ENCODE measurements around the gene CACNA1C. TPM values are rescaled to one million over a fixed set of nuclear protein-coding genes. Genes with fewer than 3 reads are reported as not detected.

CACNA1C gene
- total RNA-seq, 2 experiments from 2014 or later = 0.69 to 1.4 TPM

- Histone ChIP-seq H3K9me3 (ENCODE audit: low read length) (no peaks in the 10 kb centered on the region), H3K27ac (ENCODE audit: low read depth, low read length, poor library complexity, severe bottlenecking) (no peak overlapping the region), H3K4me3 (ENCODE audit: low read depth, low read length, poor library complexity, severe bottlenecking) (no peak overlapping the region), H3K9me2 (ENCODE audit: insufficient read depth, low read length) (no peaks in the 10 kb centered on the region), H2AFZ (ENCODE audit: low read length) (no peak overlapping the region), H4K20me1 (ENCODE audit: insufficient read depth, low read length) (no peaks in the 10 kb centered on the region), H3K4me2 (ENCODE audit: low read length) (no peak overlapping the region), H3K79me2 (ENCODE audit: insufficient read depth, low read depth, low read length) (no peaks in the 10 kb centered on the region), H3K4me1 (ENCODE audit: insufficient read depth, low read length, poor library complexity, severe bottlenecking) (no peaks in the 10 kb centered on the region), H3K36me3 (ENCODE audit: insufficient read depth, low read length) (no peaks in the 10 kb centered on the region)
- ChIA-PET CTCF (ENCODE audit: unreplicated experiment) (no interaction called here), POLR2A (interaction anchor here (1.1 to 1.4 kb wide), 2 partner anchors 13 to 55 kb away, joined by 3 read pairs; no protein-coding TSS in a partner anchor)
- TF ChIP-seq EZH2phosphoT487 (IDR thresholded peaks at IDR 0.05; ENCODE audit: borderline replicate concordance, low read depth, low read length) = no peak
- TF ChIP-seq, protein P1, sequence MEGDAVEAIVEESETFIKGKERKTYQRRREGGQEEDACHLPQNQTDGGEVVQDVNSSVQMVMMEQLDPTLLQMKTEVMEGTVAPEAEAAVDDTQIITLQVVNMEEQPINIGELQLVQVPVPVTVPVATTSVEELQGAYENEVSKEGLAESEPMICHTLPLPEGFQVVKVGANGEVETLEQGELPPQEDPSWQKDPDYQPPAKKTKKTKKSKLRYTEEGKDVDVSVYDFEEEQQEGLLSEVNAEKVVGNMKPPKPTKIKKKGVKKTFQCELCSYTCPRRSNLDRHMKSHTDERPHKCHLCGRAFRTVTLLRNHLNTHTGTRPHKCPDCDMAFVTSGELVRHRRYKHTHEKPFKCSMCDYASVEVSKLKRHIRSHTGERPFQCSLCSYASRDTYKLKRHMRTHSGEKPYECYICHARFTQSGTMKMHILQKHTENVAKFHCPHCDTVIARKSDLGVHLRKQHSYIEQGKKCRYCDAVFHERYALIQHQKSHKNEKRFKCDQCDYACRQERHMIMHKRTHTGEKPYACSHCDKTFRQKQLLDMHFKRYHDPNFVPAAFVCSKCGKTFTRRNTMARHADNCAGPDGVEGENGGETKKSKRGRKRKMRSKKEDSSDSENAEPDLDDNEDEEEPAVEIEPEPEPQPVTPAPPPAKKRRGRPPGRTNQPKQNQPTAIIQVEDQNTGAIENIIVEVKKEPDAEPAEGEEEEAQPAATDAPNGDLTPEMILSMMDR (conservative IDR thresholded peaks at IDR 0.05; ENCODE audit: low read length) = no peak
- intact Hi-C loops (cut with micrococcal nuclease; ENCODE audit: unreplicated experiment) = no loop called here
- DNase-seq (ENCODE audit: low spot score) = no peak
- no TSS peak for BruUV-seq (replicated peaks)
Observed at GRCh38 chr12:2020511-2020910, 32.3 kb upstream of the CACNA1C start.

DNA sequence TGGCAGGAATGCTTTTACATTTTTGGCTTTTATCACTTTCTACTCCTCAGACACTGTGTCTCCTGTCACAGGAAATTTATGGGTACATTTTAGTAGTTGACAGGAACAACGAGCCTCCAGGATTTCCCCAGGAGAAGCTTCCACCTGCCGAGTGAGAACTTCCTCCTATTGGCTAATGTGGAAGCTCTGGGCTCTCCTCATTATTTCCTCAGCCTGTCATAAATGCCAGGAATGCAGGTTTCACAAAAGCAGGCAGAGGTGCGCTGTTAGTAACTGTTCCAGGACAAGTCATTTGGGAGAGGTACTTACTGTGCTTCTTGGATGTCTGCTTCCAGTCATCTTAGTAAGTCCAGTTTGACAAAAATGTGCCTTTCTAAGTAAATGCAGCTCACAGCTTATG, 29.4 kb upstream of the CACNA1C start:
- intact Hi-C loops (cut with micrococcal nuclease; ENCODE audit: unreplicated experiment) = no loop called here
- TF ChIP-seq, protein P1 (conservative IDR thresholded peaks at IDR 0.05; ENCODE audit: low read length) = no peak
- TF ChIP-seq EZH2phosphoT487 (IDR thresholded peaks at IDR 0.05; ENCODE audit: borderline replicate concordance, low read depth, low read length) = no peak

GRCh38 chr12:2027351-2027750, 25.4 kb upstream of the CACNA1C start:
- H3K9me3 ChIP-seq (ENCODE audit: low read length) = no peaks in the 10 kb centered on the region
- no TSS peak for BruUV-seq (replicated peaks)
- H3K9me2 ChIP-seq (ENCODE audit: insufficient read depth, low read length) = no peaks in the 10 kb centered on the region
- H3K36me3 ChIP-seq (ENCODE audit: insufficient read depth, low read length) = no peaks in the 10 kb centered on the region
- no peaks in the 10 kb centered on the region for H3K79me2 ChIP-seq (ENCODE audit: insufficient read depth, low read depth, low read length)
- intact Hi-C loops (cut with micrococcal nuclease; ENCODE audit: unreplicated experiment) = no loop called here
- H3K4me1 ChIP-seq (ENCODE audit: insufficient read depth, low read length, poor library complexity, severe bottlenecking) = no peaks in the 10 kb centered on the region
- POLR2A ChIA-PET = no interaction called here
- H3K27ac ChIP-seq (ENCODE audit: low read depth, low read length, poor library complexity, severe bottlenecking) = no peak overlapping the region
- CTCF ChIA-PET (ENCODE audit: unreplicated experiment) = no interaction called here
- DNase-seq (ENCODE audit: low spot score) = no peak
- no peak overlapping the region for H3K4me3 ChIP-seq (ENCODE audit: low read depth, low read length, poor library complexity, severe bottlenecking)
- no peak overlapping the region for H3K4me2 ChIP-seq (ENCODE audit: low read length)
- H2AFZ ChIP-seq (ENCODE audit: low read length) = no peak overlapping the region
- TF ChIP-seq, protein P1 (conservative IDR thresholded peaks at IDR 0.05; ENCODE audit: low read length) = no peak
- no peak for TF ChIP-seq EZH2phosphoT487 (IDR thresholded peaks at IDR 0.05; ENCODE audit: borderline replicate concordance, low read depth, low read length)
- H4K20me1 ChIP-seq (ENCODE audit: insufficient read depth, low read length) = no peaks in the 10 kb centered on the region

More for the DNA sequence above, 29.4 kb upstream of the CACNA1C start:
- ChIA-PET CTCF (ENCODE audit: unreplicated experiment) (no interaction called here), POLR2A (no interaction called here)
- H4K20me1 ChIP-seq (ENCODE audit: insufficient read depth, low read length) = no peaks in the 10 kb centered on the region
- H3K4me1 ChIP-seq (ENCODE audit: insufficient read depth, low read length, poor library complexity, severe bottlenecking) = no peaks in the 10 kb centered on the region
- no peak for DNase-seq (ENCODE audit: low spot score)
- no peaks in the 10 kb centered on the region for H3K9me2 ChIP-seq (ENCODE audit: insufficient read depth, low read length)
- H3K9me3 ChIP-seq (ENCODE audit: low read length) = no peaks in the 10 kb centered on the region
- no TSS peak for BruUV-seq (replicated peaks)
- H3K27ac ChIP-seq (ENCODE audit: low read depth, low read length, poor library complexity, severe bottlenecking) = no peak overlapping the region
- H3K4me3 ChIP-seq (ENCODE audit: low read depth, low read length, poor library complexity, severe bottlenecking) = no peak overlapping the region
- no peak overlapping the region for H3K4me2 ChIP-seq (ENCODE audit: low read length)
- no peak overlapping the region for H2AFZ ChIP-seq (ENCODE audit: low read length)
- H3K36me3 ChIP-seq (ENCODE audit: insufficient read depth, low read length) = no peaks in the 10 kb centered on the region
- no peaks in the 10 kb centered on the region for H3K79me2 ChIP-seq (ENCODE audit: insufficient read depth, low read depth, low read length)
